Endothelial cell of umbilical vein (primary cell): ENCODE results near the gene FYN. TPM values are rescaled to one million over a fixed set of nuclear protein-coding genes. Genes with fewer than 3 reads are reported as not detected.

Source experiments
- BruUV-seq: library from RNA; stranded (reverse); fragments of 400-500 nt; replicated peaks from 2 replicates; lab custom pipeline; 2021; lab: Mats Ljungman, UMichigan
- CTCF ChIA-PET: fragments of 300-600, 350-600 bp; sonication (Branson Sonifier 250); formaldehyde crosslinking; loops from one replicate; lab custom pipeline; 2021; ENCODE audit warnings: antibody characterized with exemption, inconsistent platforms; lab: Charles Lee
- POLR2A ChIA-PET: fragments of 300-600, 350-600 bp; sonication (Branson Sonifier 250); formaldehyde crosslinking; loops from one replicate; lab custom pipeline; 2021; ENCODE audit warnings: antibody characterized with exemption, inconsistent platforms; lab: Charles Lee
- DNase-seq: peaks from one replicate; pipeline ENCODE4 v3.0.0-alpha.2; 2011; ENCODE audit warnings: low read depth, low spot score
- FAIRE-seq: peaks from 2 replicates; lab custom pipeline; 2011; peaks lifted over from hg19 to GRCh38; lab: Jason Lieb, UNC
- H2AFZ ChIP-seq: 2 replicates; pipeline ENCODE4 v1.6.0; 2012; ENCODE audit warnings: low read depth, low read length, control low read depth, inconsistent platforms
- H3K27ac ChIP-seq: 2 replicates; pipeline ENCODE4 v1.5.1; 2011; ENCODE audit warnings: low read depth, mild to moderate bottlenecking, control low read depth, low read length, moderate library complexity; ENCODE audit not compliant: insufficient read depth
- H3K27me3 ChIP-seq, 2 experiments: 2 replicates each; pipeline versions ENCODE4 v1.6.0 to v1.6.1; 2011; ENCODE audit warnings: low read length in 2 of 2, mixed read lengths in 1 of 2; ENCODE audit not compliant: control insufficient read depth in 2 of 2, insufficient read depth in 2 of 2
- H3K36me3 ChIP-seq, 2 experiments: 2 replicates in 1 of 2; 3 replicates in 1 of 2; pipeline ENCODE4 v1.5.1; 2011; ENCODE audit warnings: low read length in 2 of 2, mild to moderate bottlenecking in 1 of 2, moderate library complexity in 1 of 2; ENCODE audit not compliant: control insufficient read depth in 2 of 2, insufficient read depth in 2 of 2; ENCODE audit errors: extremely low read depth in 1 of 2
- H3K4me1 ChIP-seq: 3 replicates; pipeline ENCODE4 v1.5.1; 2011; ENCODE audit warnings: mild to moderate bottlenecking, low read length; ENCODE audit not compliant: control insufficient read depth, insufficient read depth; ENCODE audit errors: extremely low read depth
- H3K4me2 ChIP-seq: 2 replicates; pipeline ENCODE4 v1.6.1; 2011; ENCODE audit warnings: low read length, control low read depth, mixed read lengths; ENCODE audit not compliant: insufficient read depth
- H3K4me3 ChIP-seq, 3 experiments: fragments of 200-600 bp in 1 of 3; sonication (generic), shearing (Covaris generic) in 1 of 3; replicated peaks in 1 of 3; 2 replicates each; pipeline ENCODE4 v1.5.1; 2011 to 2016; ENCODE audit warnings: control low read depth in 3 of 3, low read length in 3 of 3, mild to moderate bottlenecking in 2 of 3, inconsistent platforms in 1 of 3, low read depth in 1 of 3, moderate library complexity in 1 of 3; ENCODE audit not compliant: insufficient read depth in 1 of 3
- H3K79me2 ChIP-seq: 2 replicates; pipeline ENCODE4 v1.6.0; 2012; ENCODE audit warnings: low read length, inconsistent platforms; ENCODE audit not compliant: control insufficient read depth, insufficient read depth
- H3K9ac ChIP-seq: replicated peaks from 2 replicates; pipeline ENCODE3; 2011; ENCODE audit warnings: low read length, control low read depth; ENCODE audit not compliant: insufficient read depth; ENCODE audit errors: extremely low read depth
- H3K9me1 ChIP-seq: replicated peaks from 3 replicates; pipeline ENCODE4 v1.6.0; 2011; ENCODE audit warnings: mild to moderate bottlenecking, low read length; ENCODE audit not compliant: control insufficient read depth, insufficient read depth; ENCODE audit errors: extremely low read depth
- H3K9me3 ChIP-seq: replicated peaks from 2 replicates; pipeline ENCODE4 v1.5.1; 2012; ENCODE audit warnings: low read length, inconsistent platforms; ENCODE audit not compliant: control insufficient read depth, insufficient read depth
- H4K20me1 ChIP-seq: replicated peaks from 2 replicates; pipeline ENCODE3; 2011; ENCODE audit warnings: mild to moderate bottlenecking, low read length; ENCODE audit not compliant: control insufficient read depth, insufficient read depth; ENCODE audit errors: extremely low read depth
- CTCF ChIP-seq, 2 donors: IDR thresholded peaks; 1 replicate in 1 of 2; 2 replicates in 1 of 2; pipeline ENCODE4 v1.5.1; 2011; ENCODE audit warnings: low read length in 2 of 2, mild to moderate bottlenecking in 2 of 2, moderate library complexity in 2 of 2, control low read depth in 1 of 2, inconsistent platforms in 1 of 2, low read depth in 1 of 2; ENCODE audit not compliant: insufficient read depth in 1 of 2; ENCODE audit errors: extremely low read depth in 1 of 2
- EZH2 ChIP-seq: IDR thresholded peaks from 2 replicates; pipeline ENCODE4 v1.6.1; 2012; ENCODE audit warnings: borderline replicate concordance, low read depth, mild to moderate bottlenecking, moderate library complexity, low read length, inconsistent platforms; ENCODE audit not compliant: severe bottlenecking
- FOS ChIP-seq: IDR thresholded peaks from 2 replicates; pipeline ENCODE4 v1.6.1; 2011; ENCODE audit warnings: mild to moderate bottlenecking, low read length, moderate library complexity, borderline replicate concordance; ENCODE audit not compliant: insufficient read depth
- GATA2 ChIP-seq: IDR thresholded peaks from 2 replicates; pipeline ENCODE4 v1.7.0; 2011; ENCODE audit warnings: low read depth, mild to moderate bottlenecking, moderate library complexity, mixed read lengths, low read length; ENCODE audit not compliant: insufficient read length, insufficient read depth
- JUN ChIP-seq: IDR thresholded peaks from 2 replicates; pipeline ENCODE4 v1.6.1; 2011; ENCODE audit warnings: borderline replicate concordance, low read depth; ENCODE audit not compliant: insufficient read length, insufficient read depth
- MAX ChIP-seq: IDR thresholded peaks from 2 replicates; pipeline ENCODE4 v1.6.1; 2011; ENCODE audit not compliant: insufficient read depth, insufficient read length
- MYC ChIP-seq: IDR thresholded peaks from one replicate; pipeline ENCODE4 v1.6.1; 2011; ENCODE audit warnings: mild to moderate bottlenecking, low read depth, low read length
- POLR2A ChIP-seq: IDR thresholded peaks from 2 replicates; pipeline ENCODE4 v1.6.1; 2012; ENCODE audit warnings: low read depth, mild to moderate bottlenecking, control low read depth, low read length
- POLR2AphosphoS5 ChIP-seq: IDR thresholded peaks from 2 replicates; pipeline ENCODE4 v1.6.1; 2012; ENCODE audit warnings: low read depth, mild to moderate bottlenecking, control low read depth, low read length, moderate library complexity; ENCODE audit not compliant: insufficient read depth
- dilution Hi-C: fragments of 300-500 bp; cut with MboI; formaldehyde crosslinking; loops from one replicate; pipeline ENCODE4 v1.15.0; 2019; ENCODE audit warnings: low sequenced_read_pairs; ENCODE audit not compliant: extremely low pct_ligation_motif_present
- intact Hi-C: fragments of 100-400 bp; cut with micrococcal nuclease; formaldehyde crosslinking; loops from one replicate; pipeline ENCODE4 v1.10.0; 2022
- polyA plus RNA-seq, 4 experiments: library from polyadenylated mRNA; depleted of rRNA in 3 of 4; stranded (reverse) in 3 of 4; unstranded in 1 of 4; fragments of >200 nt; gene quantifications; 2 replicates each; pipeline versions ENCODE4 v1.2.1 to v1.2.3, GENCODE V29; 2011 to 2012; ENCODE audit warnings: missing spikeins in 1 of 4
- total RNA-seq: library from RNA; stranded (reverse); gene quantifications from 2 replicates; pipeline ENCODE4 v1.2.3, GENCODE V29; 2021

The FYN gene
- total and polyA plus RNA-seq, 2 donors (not counting 3 experiments of a cell fraction or from before 2014, with no cell fraction given): 69.0 to 143 TPM

- FAIRE-seq: no peak
- no peaks in the 10 kb centered on the region for H3K36me3 ChIP-seq
- H3K27ac ChIP-seq: peak overlapping the region; percentile 31
- ChIA-PET POLR2A (no interaction called here), CTCF (interaction anchor here (0.9 to 1.0 kb wide), 3 partner anchors 68 to 162 kb away, joined by 3 read pairs; no protein-coding TSS in a partner anchor)
- H3K9me1 ChIP-seq: no peaks in the 10 kb centered on the region
- BruUV-seq: TSS peak; percentile 28
- H3K4me3 ChIP-seq: peak overlapping the region; percentile 40 to 96 (median 66)
- peaks cover 30% of the 10 kb centered on the region for H3K4me1 ChIP-seq
- H4K20me1 ChIP-seq: peaks cover 9% of the 10 kb centered on the region
- H3K27me3 ChIP-seq: no peaks in the 10 kb centered on the region
- H3K9me3 ChIP-seq: no peaks in the 10 kb centered on the region
- peak overlapping the region; percentile 2 for H2AFZ ChIP-seq
- H3K9ac ChIP-seq: peak overlapping the region; percentile 47
- peak; percentile 60 for DNase-seq
- intact Hi-C loops (loop anchor here (1.0 to 5.0 kb wide), 7 partner anchors 47 to 390 kb away; partner anchors contain the start of gene REV3L), dilution Hi-C loops (no loop called here)
- peaks cover 57% of the 10 kb centered on the region for H3K79me2 ChIP-seq
- H3K4me2 ChIP-seq: peak overlapping the region; percentile 44
- TF ChIP-seq POLR2AphosphoS5: no peak
- TF ChIP-seq FOS: no peak
- TF ChIP-seq JUN: no peak
- no peak for TF ChIP-seq EZH2
These were observed 1.4 kb downstream of the FYN start for GRCh38 chr6:111871725-111872400.

- no peaks in the 10 kb centered on the region for H3K9me1 ChIP-seq
- no peak for TF ChIP-seq GATA2
- TF ChIP-seq MAX: no peak
- TF ChIP-seq CTCF (IDR thresholded peaks at IDR 0.05; ENCODE audit: extremely low read depth in 1 of 2, insufficient read depth in 1 of 2, low read depth in 1 of 2, low read length in 2 of 2): no peak
- no peak for TF ChIP-seq EZH2
- no peak for TF ChIP-seq JUN
- no peak for TF ChIP-seq FOS
- TF ChIP-seq POLR2A: no peak
- TF ChIP-seq MYC: no peak
- no peak for TF ChIP-seq POLR2AphosphoS5
- H2AFZ ChIP-seq: no peak overlapping the region
- POLR2A ChIA-PET: no interaction called here
- no peaks in the 10 kb centered on the region for H3K9me3 ChIP-seq
- H3K36me3 ChIP-seq: no peaks in the 10 kb centered on the region
- H3K79me2 ChIP-seq: peaks cover 62% of the 10 kb centered on the region
- H3K9ac ChIP-seq: peak overlapping the region; percentile 47
- H3K4me1 ChIP-seq: peaks cover 30% of the 10 kb centered on the region
- no peaks in the 10 kb centered on the region for H3K27me3 ChIP-seq
- dilution Hi-C loops: no loop called here
- intact Hi-C loops: loop anchor here (2.0 to 5.0 kb wide), 3 partner anchors 46 to 389 kb away; partner anchors contain the start of gene REV3L
- peak overlapping the region; percentile 26 for H3K27ac ChIP-seq
- no TSS peak for BruUV-seq
- DNase-seq (peak; percentile 45), FAIRE-seq (no peak)
- peak overlapping the region in 2 of 3 experiments; percentile 66 to 96 for H3K4me3 ChIP-seq
- peak overlapping the region; percentile 44 for H3K4me2 ChIP-seq
- CTCF ChIA-PET: no interaction called here
- peaks cover 9% of the 10 kb centered on the region for H4K20me1 ChIP-seq
These were observed 2.0 kb downstream of the FYN start for GRCh38 chr6:111871207-111871606.
